T-helper 1 cell treated with Interleukin-12 subunit alpha and Interleukin-12 subunit beta and Interleukin-4 antibody, amounts not matched to agents 30 ng/mL and 1 ng/mL, for 36 hours (primary cell): ENCODE data around the gene CRYBB3. TPM values are rescaled to one million over a fixed set of nuclear protein-coding genes. Genes with fewer than 3 reads are reported as not detected.
"Not testable (repeated sequence)": the region's sequence is repeated elsewhere in the genome, so short reads cannot be mapped to it uniquely, and the experiment has no call there.

Experiments used
- intact Hi-C: fragments of 100-400 bp; cut with micrococcal nuclease; formaldehyde crosslinking; loops from one replicate; pipeline ENCODE4 v1.15.1; 2024
- total RNA-seq: library from RNA; stranded (reverse); gene quantifications from 2 replicates; pipeline ENCODE4 v1.2.3, GENCODE V29; 2022

The CRYBB3 gene
- total RNA-seq, 1 donor from 2014 or later, result not detected

GRCh38 chr22:25255169-25255568, 55.5 kb downstream of the CRYBB3 start:
- intact Hi-C loops, result not testable (repeated sequence)

Other genes starting within 250 kb of the CRYBB3 start
- 22.4 and 22.9 TPM in 2 replicates for gene KIAA1671, start 247.1 kb upstream of the CRYBB3 start, total RNA-seq
- gene CRYBB2, start 19.8 kb downstream of the CRYBB3 start, total RNA-seq, result 0.27 TPM in 1 of 2 replicates, not detected in the other